Suprapubic skin (tissue), 4 donors: ENCODE measurements around the gene KLK11. TPM values are rescaled to one million over a fixed set of nuclear protein-coding genes. Genes with fewer than 3 reads are reported as not detected.

Experiments used
- DNase-seq, 2 donors: peaks; one replicate each; pipeline ENCODE4 v3.0.0-alpha.2; 2019; ENCODE audit warnings: low spot score in 2 of 2
- H3K27ac ChIP-seq: fragments of 200-600 bp; sonication (generic); one replicate; pipeline ENCODE4 v1.5.1; 2019
- H3K27me3 ChIP-seq: fragments of 200-600 bp; sonication (generic); one replicate; pipeline ENCODE4 v1.5.1; 2019
- H3K36me3 ChIP-seq: fragments of 200-600 bp; sonication (generic); one replicate; pipeline ENCODE4 v1.5.1; 2019
- H3K4me1 ChIP-seq: fragments of 200-600 bp; sonication (generic); one replicate; pipeline ENCODE4 v1.5.1; 2019
- H3K4me3 ChIP-seq: fragments of 200-600 bp; sonication (generic); one replicate; pipeline ENCODE4 v1.5.1; 2019; ENCODE audit warnings: mild to moderate bottlenecking
- H3K9me3 ChIP-seq: fragments of 200-600 bp; sonication (generic); one replicate; pipeline ENCODE4 v1.5.1; 2019
- EP300 ChIP-seq: sonication (generic); formaldehyde crosslinking; IDR thresholded peaks from one replicate; pipeline ENCODE4 v1.6.1; 2017; ENCODE audit warnings: antibody characterized with exemption
- POLR2A ChIP-seq, 2 donors: fragments of 450-650 bp; IDR thresholded peaks; one replicate each; pipeline ENCODE4 v1.6.1; 2017; ENCODE audit warnings: antibody characterized with exemption in 2 of 2, mild to moderate bottlenecking in 2 of 2, moderate library complexity in 2 of 2
- POLR2AphosphoS5 ChIP-seq, 3 donors: sonication (generic); formaldehyde crosslinking; IDR thresholded peaks; one replicate each; pipeline ENCODE4 v1.6.1; 2017; ENCODE audit warnings: antibody characterized with exemption in 3 of 3
- WGBS: methylation state at CpG from one replicate; pipeline ENCODE4 v1.1.5; 2018; 5-methylcytosine and 5-hydroxymethylcytosine counted together
- total RNA-seq, 4 donors: library from RNA; depleted of rRNA; stranded (reverse); fragments of >200 nt; gene quantifications; one replicate each; pipeline ENCODE4 v1.1.0, GENCODE V29; 2016
- TF ChIP-seq, protein P1 (sequence below), 2 donors: fragments of 200-600 bp in 1 of 2; fragments of 450-650 bp in 1 of 2; sonication (generic) in 1 of 2; IDR thresholded peaks; one replicate each; pipeline ENCODE4 v1.5.1; 2016 to 2019; ENCODE audit warnings: antibody characterized with exemption in 2 of 2, mild to moderate bottlenecking in 1 of 2, moderate library complexity in 1 of 2

KLK11 gene
- total RNA-seq, 4 donors from 2014 or later: 173 to 372 (median 269) TPM

GRCh38 chr19:51006406-51006805, 20.0 kb downstream of the KLK11 start:
- WGBS: 49% methylated on average over 6 of the region's 8 CpGs
- Histone ChIP-seq H3K27ac (no peak overlapping the region), H3K4me3 (no peak overlapping the region), H3K36me3 (no peaks in the 10 kb centered on the region), H3K9me3 (no peaks in the 10 kb centered on the region), H3K4me1 (peaks cover 24% of the 10 kb centered on the region), H3K27me3 (peaks cover 43% of the 10 kb centered on the region)
- DNase-seq: no peak
- TF ChIP-seq POLR2A (IDR thresholded peaks at IDR 0.05): no peak
- no peak for TF ChIP-seq POLR2AphosphoS5 (IDR thresholded peaks at IDR 0.05)
- TF ChIP-seq, protein P1, sequence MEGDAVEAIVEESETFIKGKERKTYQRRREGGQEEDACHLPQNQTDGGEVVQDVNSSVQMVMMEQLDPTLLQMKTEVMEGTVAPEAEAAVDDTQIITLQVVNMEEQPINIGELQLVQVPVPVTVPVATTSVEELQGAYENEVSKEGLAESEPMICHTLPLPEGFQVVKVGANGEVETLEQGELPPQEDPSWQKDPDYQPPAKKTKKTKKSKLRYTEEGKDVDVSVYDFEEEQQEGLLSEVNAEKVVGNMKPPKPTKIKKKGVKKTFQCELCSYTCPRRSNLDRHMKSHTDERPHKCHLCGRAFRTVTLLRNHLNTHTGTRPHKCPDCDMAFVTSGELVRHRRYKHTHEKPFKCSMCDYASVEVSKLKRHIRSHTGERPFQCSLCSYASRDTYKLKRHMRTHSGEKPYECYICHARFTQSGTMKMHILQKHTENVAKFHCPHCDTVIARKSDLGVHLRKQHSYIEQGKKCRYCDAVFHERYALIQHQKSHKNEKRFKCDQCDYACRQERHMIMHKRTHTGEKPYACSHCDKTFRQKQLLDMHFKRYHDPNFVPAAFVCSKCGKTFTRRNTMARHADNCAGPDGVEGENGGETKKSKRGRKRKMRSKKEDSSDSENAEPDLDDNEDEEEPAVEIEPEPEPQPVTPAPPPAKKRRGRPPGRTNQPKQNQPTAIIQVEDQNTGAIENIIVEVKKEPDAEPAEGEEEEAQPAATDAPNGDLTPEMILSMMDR (IDR thresholded peaks at IDR 0.05): no peak
- no peak for TF ChIP-seq EP300

GRCh38 chr19:51005248-51005647, 21.2 kb downstream of the KLK11 start:
- 77% methylated on average over 1 of the region's 1 CpG for WGBS
- no peaks in the 10 kb centered on the region for H3K36me3 ChIP-seq
- no peak for DNase-seq
- TF ChIP-seq POLR2A (IDR thresholded peaks at IDR 0.05) (no peak), POLR2AphosphoS5 (IDR thresholded peaks at IDR 0.05) (no peak), EP300 (no peak)
- TF ChIP-seq, protein P1 (IDR thresholded peaks at IDR 0.05): no peak
- H3K4me1 ChIP-seq: peaks cover 29% of the 10 kb centered on the region
- H3K9me3 ChIP-seq: no peaks in the 10 kb centered on the region
- no peak overlapping the region for H3K4me3 ChIP-seq
- H3K27me3 ChIP-seq: peaks cover 52% of the 10 kb centered on the region
- H3K27ac ChIP-seq: no peak overlapping the region

DNA sequence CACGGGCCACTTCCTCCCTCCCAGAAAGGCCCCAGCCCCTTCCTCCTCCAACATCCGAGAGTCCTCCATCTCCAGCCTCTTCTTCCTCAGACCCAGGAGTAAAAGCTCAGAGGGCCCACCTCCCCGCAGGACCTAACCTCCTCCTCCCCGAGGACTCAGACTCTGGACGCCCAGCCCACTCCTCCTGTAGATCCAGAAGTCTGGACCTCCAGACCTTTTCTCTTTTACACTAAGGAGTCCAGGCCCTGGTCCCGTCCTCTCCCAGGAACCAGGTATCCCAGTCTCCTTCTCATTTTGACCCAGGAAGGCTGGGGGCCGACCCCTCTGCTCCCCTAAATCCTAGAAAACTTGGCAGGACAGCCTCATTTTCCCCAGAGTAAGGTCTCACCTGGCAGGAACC, 23.1 kb downstream of the KLK11 start:
- H3K27me3 ChIP-seq: peaks cover 48% of the 10 kb centered on the region
- no peak overlapping the region for H3K4me3 ChIP-seq
- no peaks in the 10 kb centered on the region for H3K9me3 ChIP-seq
- DNase-seq: no peak
- 77% methylated on average over 7 of the region's 7 CpGs for WGBS
- H3K36me3 ChIP-seq: no peaks in the 10 kb centered on the region
- TF ChIP-seq EP300: no peak
- H3K4me1 ChIP-seq: peaks cover 21% of the 10 kb centered on the region
- H3K27ac ChIP-seq: no peak overlapping the region

GRCh38 chr19:51002542-51003311, 23.7 kb downstream of the KLK11 start:
- Histone ChIP-seq H3K27ac (no peak overlapping the region), H3K4me3 (no peak overlapping the region), H3K36me3 (no peaks in the 10 kb centered on the region), H3K4me1 (peaks cover 21% of the 10 kb centered on the region), H3K9me3 (no peaks in the 10 kb centered on the region), H3K27me3 (peaks cover 53% of the 10 kb centered on the region)
- peak in 1 of 2 donors; percentile 81 for DNase-seq
- WGBS: 47% methylated on average over 19 of the region's 42 CpGs
- no peak for TF ChIP-seq EP300
- no peak for TF ChIP-seq POLR2A (IDR thresholded peaks at IDR 0.05)
- TF ChIP-seq, protein P1 (IDR thresholded peaks at IDR 0.05): no peak
- no peak for TF ChIP-seq POLR2AphosphoS5 (IDR thresholded peaks at IDR 0.05)

DNA sequence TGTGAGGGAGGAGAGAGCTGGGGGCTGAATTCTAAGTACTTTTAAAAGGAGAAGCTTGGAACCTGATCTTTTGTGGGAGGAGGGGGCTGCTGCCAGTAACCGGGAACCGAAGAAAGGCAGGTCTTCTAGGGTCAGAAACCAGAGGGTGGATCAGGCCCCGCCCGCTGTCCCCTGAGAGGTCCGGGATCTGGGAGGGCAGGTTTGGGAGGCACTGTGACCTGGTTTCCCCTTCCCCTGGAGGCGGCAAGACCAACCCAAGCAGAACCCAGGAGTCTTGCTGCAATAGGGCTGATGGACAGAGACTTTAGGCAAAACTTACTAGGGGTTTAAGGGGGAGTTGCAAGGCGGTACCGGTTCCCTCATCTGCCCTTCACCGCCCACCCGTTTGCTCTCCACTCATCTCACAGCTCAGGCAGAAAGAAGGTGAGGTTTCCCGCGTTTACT, 24.3 kb downstream of the KLK11 start:
- DNase-seq: no peak
- H3K4me1 ChIP-seq: peaks cover 21% of the 10 kb centered on the region
- H3K9me3 ChIP-seq: no peaks in the 10 kb centered on the region
- peak overlapping the region; percentile 65 for H3K27ac ChIP-seq
- H3K4me3 ChIP-seq: peak overlapping the region; percentile 35
- no peaks in the 10 kb centered on the region for H3K36me3 ChIP-seq
- WGBS: 26% methylated on average over 12 of the region's 12 CpGs
- H3K27me3 ChIP-seq: peaks cover 53% of the 10 kb centered on the region
- TF ChIP-seq, protein P1 (IDR thresholded peaks at IDR 0.05): no peak
- TF ChIP-seq EP300: no peak
- no peak for TF ChIP-seq POLR2AphosphoS5 (IDR thresholded peaks at IDR 0.05)
- TF ChIP-seq POLR2A (IDR thresholded peaks at IDR 0.05): no peak
